Measurements from ENCODE around the gene NEB.
"Not testable (repeated sequence)": the region's sequence is repeated elsewhere in the genome, so short reads cannot be mapped to it uniquely, and the experiment has no call there.

The NEB gene

DNA sequence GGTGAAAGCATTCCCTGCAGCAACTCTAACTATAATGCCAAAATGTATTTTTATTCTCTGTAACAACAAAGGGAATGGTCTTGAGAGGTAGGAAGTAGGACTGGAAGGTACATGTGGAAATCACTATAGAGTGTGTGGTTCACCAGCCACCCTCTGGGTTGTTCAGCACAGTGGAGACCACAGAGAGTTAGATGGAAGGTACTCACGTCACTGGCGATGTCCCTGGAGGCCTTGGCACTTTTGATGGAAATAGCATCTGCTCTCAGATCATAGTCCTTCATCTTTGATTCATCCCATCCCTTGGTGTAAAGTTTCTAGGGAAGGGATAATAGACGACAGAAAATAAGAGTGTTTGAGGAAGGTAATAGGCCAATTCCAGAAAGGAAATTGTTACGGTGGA, 124.0 kb downstream of the NEB start:
- no peak for DNase-seq (ENCODE audit: low spot score)

- no peak for DNase-seq (ENCODE audit: low spot score)
These were observed 124.6 kb downstream of the NEB start for GRCh38 chr2:151609705-151610104.

GRCh38 chr2:151607459-151608424, 126.5 kb downstream of the NEB start:
- DNase-seq (ENCODE audit: low spot score), result not testable (repeated sequence)

GRCh38 chr2:151603530-151603929, 130.7 kb downstream of the NEB start:
- DNase-seq (ENCODE audit: low spot score), result not testable (repeated sequence)

GRCh38 chr2:151602402-151602801, 131.9 kb downstream of the NEB start:
- DNase-seq (ENCODE audit: low spot score), result not testable (repeated sequence)

DNA sequence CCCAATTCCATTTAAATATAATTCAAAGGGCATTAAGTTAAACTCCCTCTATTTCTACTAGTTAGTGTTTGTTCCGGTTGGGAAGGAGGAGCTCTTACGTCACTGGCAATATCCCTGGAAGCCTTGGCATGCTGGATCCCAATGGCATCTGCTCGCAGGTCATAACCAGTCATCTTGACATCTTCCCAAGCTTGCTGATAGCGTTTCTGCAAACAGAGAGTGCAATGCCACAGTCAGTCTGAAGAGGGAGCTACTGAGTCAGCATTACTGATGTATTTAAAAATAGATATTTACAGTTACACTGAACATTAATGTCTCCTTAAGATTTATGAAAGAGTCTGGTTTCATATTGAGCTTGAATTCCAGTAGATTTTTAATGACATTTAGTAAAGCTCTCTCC, 132.5 kb downstream of the NEB start:
- not testable (repeated sequence) for DNase-seq (ENCODE audit: low spot score)

DNA sequence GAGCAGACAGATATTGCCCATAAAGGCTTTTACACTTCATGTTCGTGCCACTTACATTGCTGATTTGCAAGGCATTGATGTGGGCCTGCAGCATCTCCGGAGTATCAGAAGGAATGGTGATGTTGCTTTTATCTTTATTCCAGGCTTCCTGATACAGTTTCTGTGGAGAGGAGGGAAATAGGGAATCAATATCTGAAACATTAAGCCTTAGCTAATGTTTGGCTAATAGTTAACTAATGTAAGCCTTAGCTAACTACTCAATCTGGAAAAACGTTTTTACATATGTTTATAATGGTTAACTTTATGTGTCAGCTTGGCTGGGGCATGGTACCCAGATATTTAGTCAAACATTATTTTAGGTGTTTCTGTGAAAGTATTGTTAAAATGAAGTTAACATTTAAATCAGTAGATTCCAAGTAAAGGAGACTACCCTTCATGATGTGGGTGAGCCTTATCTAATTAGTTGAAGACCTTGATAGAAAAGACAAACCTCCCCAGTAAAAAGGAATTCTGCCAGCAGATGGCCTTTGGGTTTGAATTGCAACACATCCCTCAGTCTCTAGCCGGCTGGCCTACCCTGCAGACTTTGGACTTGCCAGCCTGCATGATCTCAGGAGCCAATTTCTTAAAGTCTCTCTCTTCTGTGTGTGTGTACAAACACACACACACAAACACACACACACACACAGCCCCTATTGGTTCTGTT, 137.2 kb downstream of the NEB start:
- DNase-seq (ENCODE audit: low spot score), result not testable (repeated sequence)

GRCh38 chr2:151591908-151592255, 142.4 kb downstream of the NEB start:
- DNase-seq (ENCODE audit: low spot score), result not testable (repeated sequence)

GRCh38 chr2:151591250-151591907, 142.9 kb downstream of the NEB start:
- DNase-seq (ENCODE audit: low spot score), result not testable (repeated sequence)

DNA sequence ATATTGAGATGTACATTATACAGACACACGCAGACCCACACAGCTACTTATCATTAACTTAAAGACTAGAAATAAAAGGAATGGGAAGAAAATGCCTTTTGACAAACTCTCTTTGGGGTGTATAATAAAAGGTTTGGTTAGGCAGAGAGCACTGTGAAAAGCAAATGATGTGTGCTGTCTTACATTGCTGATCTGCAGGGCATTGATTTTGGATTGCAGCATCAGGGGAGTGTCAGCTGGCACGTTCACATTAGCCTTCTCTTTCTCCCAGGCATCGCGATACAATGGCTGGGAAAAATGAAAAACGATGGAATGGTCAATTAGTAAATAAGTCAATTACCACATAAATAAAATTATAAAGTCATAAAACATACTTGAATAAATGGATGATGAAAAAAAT, 153.0 kb downstream of the NEB start:
- DNase-seq (ENCODE audit: low spot score), result not testable (repeated sequence)

GRCh38 chr2:151580697-151581096, 153.6 kb downstream of the NEB start:
- DNase-seq (ENCODE audit: low spot score), result not testable (repeated sequence)

DNA sequence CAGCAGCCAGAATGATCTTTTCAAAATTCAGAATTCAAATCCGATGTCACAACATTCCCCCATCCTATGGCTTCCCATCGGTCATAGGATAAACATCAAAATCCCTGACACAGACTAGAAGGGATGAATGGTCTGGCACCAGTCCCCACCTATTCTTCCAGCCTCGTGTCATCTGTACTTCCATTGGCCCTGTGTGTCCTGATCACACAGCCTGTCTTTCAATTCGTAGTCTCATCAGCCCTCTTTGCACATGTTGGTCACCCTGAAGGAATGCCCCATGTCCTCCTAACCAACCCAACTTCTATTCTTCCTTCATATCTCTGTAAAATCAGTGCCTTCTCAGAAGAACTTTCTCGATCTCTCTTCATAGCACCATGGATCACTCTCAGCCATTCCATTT, 157.2 kb downstream of the NEB start:
- no peak for DNase-seq (ENCODE audit: low spot score)

DNA sequence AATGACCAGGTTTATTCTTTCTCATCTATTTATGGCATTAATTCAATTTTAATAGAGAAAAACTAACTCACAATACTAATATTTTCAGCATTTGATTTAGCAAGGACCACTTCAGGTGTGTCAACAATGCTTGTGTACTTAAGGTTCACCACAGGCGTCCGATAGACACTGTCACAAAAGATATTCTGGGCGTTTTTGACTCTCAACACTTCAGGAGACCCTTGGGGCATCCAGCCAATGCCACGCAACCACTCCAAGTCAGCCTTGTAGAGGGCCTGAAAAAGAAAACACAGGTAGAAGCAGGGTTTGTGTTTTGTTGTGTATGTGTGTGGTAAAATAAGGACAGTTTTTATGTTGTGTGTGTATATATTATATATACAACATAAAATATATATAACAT, 158.2 kb downstream of the NEB start:
- no peak for DNase-seq (ENCODE audit: low spot score)

GRCh38 chr2:151575338-151575737, 158.9 kb downstream of the NEB start:
- DNase-seq (ENCODE audit: low spot score), result no peak

DNA sequence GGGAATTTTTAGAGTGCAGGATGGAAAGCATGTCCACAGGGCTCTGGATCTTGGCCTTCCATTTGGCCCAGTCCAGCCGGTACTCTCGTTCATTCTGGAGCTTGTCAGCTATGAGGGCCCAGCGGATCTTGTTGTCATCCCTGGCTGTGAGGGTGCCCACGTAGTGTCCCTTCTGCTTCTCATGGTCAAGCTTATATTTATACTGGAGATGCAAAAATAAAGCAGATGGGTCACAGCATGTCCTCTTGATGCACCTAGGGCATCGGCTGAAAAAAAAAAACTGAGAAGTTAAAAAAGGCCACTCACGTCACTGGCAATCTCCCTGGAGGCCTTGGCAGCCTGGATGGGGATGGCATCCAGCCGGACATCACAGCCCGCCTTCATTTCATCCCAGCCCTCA, 164.1 kb downstream of the NEB start:
- DNase-seq (ENCODE audit: low spot score), result no peak

- DNase-seq (ENCODE audit: low spot score), result no peak
These were observed 165.1 kb downstream of the NEB start for GRCh38 chr2:151569167-151569566.

- no peak for DNase-seq (ENCODE audit: low spot score)
These were observed 165.8 kb downstream of the NEB start for GRCh38 chr2:151568501-151568900.

GRCh38 chr2:151567006-151567405, 167.3 kb downstream of the NEB start:
- DNase-seq (ENCODE audit: low spot score), result no peak

GRCh38 chr2:151562398-151562797, 171.9 kb downstream of the NEB start:
- no peak for DNase-seq (ENCODE audit: low spot score)

- DNase-seq (ENCODE audit: low spot score), result no peak
These were observed 174.0 kb downstream of the NEB start for GRCh38 chr2:151560289-151560688.

DNA sequence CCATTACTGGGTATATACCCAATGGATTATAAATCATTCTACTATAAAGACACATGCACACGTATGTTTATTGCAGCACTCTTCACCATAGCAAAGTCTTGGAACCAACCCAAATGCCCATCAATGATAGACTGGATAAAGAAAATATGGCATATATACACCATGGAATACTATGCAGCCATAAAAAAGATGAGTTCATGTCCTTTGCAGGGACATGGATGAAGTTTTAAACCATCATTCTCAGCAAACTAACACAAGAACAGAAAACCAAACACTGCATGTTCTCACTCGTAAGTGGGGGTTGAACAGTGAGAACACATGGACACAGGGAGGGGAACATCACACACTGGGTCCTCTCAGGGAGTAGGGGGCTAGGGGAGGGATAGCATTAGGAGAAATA, 174.8 kb downstream of the NEB start:
- DNase-seq (ENCODE audit: low spot score), result not testable (repeated sequence)

- DNase-seq (ENCODE audit: low spot score), result not testable (repeated sequence)
These were observed 176.4 kb downstream of the NEB start for GRCh38 chr2:151557883-151558282.

DNA sequence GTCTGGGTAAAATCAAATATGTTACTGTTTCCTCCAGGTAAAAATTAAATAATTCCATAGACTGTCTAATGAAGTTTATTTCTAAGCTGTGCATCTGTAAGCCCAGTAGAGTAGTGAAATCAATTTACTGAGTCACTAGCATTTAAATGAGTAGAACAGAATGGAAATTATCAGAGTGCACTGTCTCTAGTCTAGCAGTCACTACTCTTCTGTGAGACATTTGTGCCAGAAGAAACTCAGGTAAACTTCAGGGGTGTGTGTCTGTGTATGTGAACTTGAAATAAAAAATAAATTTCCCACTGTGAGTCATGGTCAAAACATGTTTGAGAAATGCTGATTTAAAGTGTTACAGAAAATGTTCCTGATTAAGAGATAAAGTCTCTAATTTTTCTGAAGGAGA, 178.2 kb downstream of the NEB start:
- no peak for DNase-seq (ENCODE audit: low spot score)

All from hematopoietic multipotent progenitor cell treated with erythropoietin and hydrocortisone succinate and interleukin-3 and kit ligand, for 15 days (in vitro differentiated cells).